GM23338 (cell line): ENCODE measurements around the gene NUF2. TPM values are rescaled to one million over a fixed set of nuclear protein-coding genes. Genes with fewer than 3 reads are reported as not detected.

Experiments used
- ATAC-seq: fragments of 200-7000 bp; cut with Tn5 transposase; 3 replicates; pipeline ENCODE4 v1.9.1; 2020
- DNase-seq: peaks from one replicate; pipeline ENCODE4 v3.0.0-alpha.2; 2015; ENCODE audit warnings: low spot score
- H2AFZ ChIP-seq: fragments of 200-600 bp; sonication (generic); 2 replicates; pipeline ENCODE4 v1.8.0; 2016; ENCODE audit warnings: antibody characterized with exemption, mild to moderate bottlenecking, moderate library complexity
- H3F3A ChIP-seq: fragments of 200-600 bp; sonication (generic); replicated peaks from 2 replicates; pipeline ENCODE4 v1.8.0; 2017; ENCODE audit warnings: antibody characterized with exemption, mixed run types, low read depth
- H3K27ac ChIP-seq: fragments of 200-600 bp; sonication (generic); 2 replicates; pipeline ENCODE4 v1.6.1; 2016; ENCODE audit warnings: low read depth
- H3K27me3 ChIP-seq: fragments of 200-600 bp; sonication (generic); 2 replicates; pipeline ENCODE4 v1.8.0; 2016; ENCODE audit warnings: mild to moderate bottlenecking, mixed run types, moderate library complexity; ENCODE audit not compliant: insufficient read depth
- H3K36me3 ChIP-seq: fragments of 200-600 bp; sonication (generic); 2 replicates; pipeline ENCODE4 v1.8.0; 2016; ENCODE audit warnings: mild to moderate bottlenecking; ENCODE audit not compliant: insufficient read depth
- H3K4me1 ChIP-seq: fragments of 200-600 bp; sonication (generic); 2 replicates; pipeline ENCODE4 v1.8.0; 2016; ENCODE audit warnings: mild to moderate bottlenecking, moderate library complexity; ENCODE audit not compliant: insufficient read depth
- H3K4me2 ChIP-seq: fragments of 200-600 bp; sonication (generic); 2 replicates; pipeline ENCODE4 v1.7.1; 2017; ENCODE audit warnings: mixed run types
- H3K4me3 ChIP-seq: fragments of 200-600 bp; sonication (generic); 2 replicates; pipeline ENCODE4 v1.6.1; 2016; ENCODE audit warnings: mixed run types
- H3K79me2 ChIP-seq: fragments of 200-600 bp; sonication (generic); replicated peaks from 2 replicates; pipeline ENCODE4 v1.8.0; 2017; ENCODE audit warnings: mild to moderate bottlenecking; ENCODE audit not compliant: insufficient read depth
- H3K9me2 ChIP-seq: fragments of 200-600 bp; sonication (generic); 2 replicates; pipeline ENCODE4 v1.8.0; 2017; ENCODE audit not compliant: insufficient read depth
- H4K20me1 ChIP-seq: fragments of 200-600 bp; sonication (generic); replicated peaks from 2 replicates; pipeline ENCODE4 v1.8.0; 2017; ENCODE audit warnings: mild to moderate bottlenecking; ENCODE audit not compliant: insufficient read depth
- H3K27ac Mint-ChIP-seq: 2 replicates; pipeline ENCODE4 v1.8.0; 2020; ENCODE audit warnings: inconsistent platforms, mild to moderate bottlenecking, moderate library complexity, mixed read lengths
- H3K27me3 Mint-ChIP-seq: 3 replicates; pipeline ENCODE4 v1.8.0; 2022; ENCODE audit warnings: low read depth, mild to moderate bottlenecking, moderate library complexity, mixed read lengths, inconsistent platforms; ENCODE audit not compliant: insufficient read depth, poor library complexity
- H3K36me3 Mint-ChIP-seq: 3 replicates; pipeline ENCODE4 v1.8.0; 2021; ENCODE audit warnings: low read depth, mild to moderate bottlenecking, inconsistent platforms, moderate library complexity, mixed read lengths
- H3K4me1 Mint-ChIP-seq: 3 replicates; pipeline ENCODE4 v1.8.0; 2020; ENCODE audit warnings: mild to moderate bottlenecking, inconsistent platforms, mixed read lengths
- H3K4me3 Mint-ChIP-seq: 3 replicates; pipeline ENCODE4 v1.8.0; 2021; ENCODE audit warnings: moderate library complexity, mild to moderate bottlenecking, inconsistent platforms, mixed read lengths
- H3K9me3 Mint-ChIP-seq: 3 replicates; pipeline ENCODE4 v1.8.0; 2020; ENCODE audit warnings: moderate library complexity, mild to moderate bottlenecking, inconsistent platforms, mixed read lengths
- CREB1 ChIP-seq: fragments of 250-450 bp; sonication (Bioruptor Pico); IDR thresholded peaks from 2 replicates; pipeline ENCODE4 v1.5.0; 2020; ENCODE audit warnings: low read depth, mild to moderate bottlenecking, moderate library complexity
- EZH2 ChIP-seq: fragments of 200-600 bp; sonication (generic); IDR thresholded peaks from one replicate; pipeline ENCODE4 v1.8.0; 2017; ENCODE audit warnings: antibody characterized with exemption, mild to moderate bottlenecking, low read depth; ENCODE audit not compliant: unreplicated experiment
- EZH2phosphoT487 ChIP-seq: fragments of 200-600 bp; sonication (generic); IDR thresholded peaks from one replicate; pipeline ENCODE4 v1.8.1; 2018; ENCODE audit warnings: antibody characterized with exemption; ENCODE audit not compliant: unreplicated experiment
- JUNB ChIP-seq: IDR thresholded peaks from one replicate; pipeline ENCODE4 v1.6.1; 2016; ENCODE audit warnings: antibody characterized with exemption; ENCODE audit not compliant: unreplicated experiment
- NANOG ChIP-seq: IDR thresholded peaks from 2 replicates; pipeline ENCODE4 v1.6.1; 2016; ENCODE audit warnings: antibody characterized with exemption, borderline replicate concordance
- REST ChIP-seq: IDR thresholded peaks from one replicate; pipeline ENCODE4 v1.6.1; 2018; ENCODE audit warnings: antibody characterized with exemption; ENCODE audit not compliant: unreplicated experiment
- STAT1 ChIP-seq: IDR thresholded peaks from one replicate; pipeline ENCODE4 v1.6.1; 2016; ENCODE audit warnings: antibody characterized with exemption; ENCODE audit not compliant: unreplicated experiment
- ZNF114 ChIP-seq: fragments of 250-450 bp; sonication (Bioruptor Pico); IDR thresholded peaks from 2 replicates; pipeline ENCODE4 v1.5.0; 2020; ENCODE audit warnings: mild to moderate bottlenecking, moderate library complexity
- ZNF331 ChIP-seq: fragments of 250-450 bp; sonication (Bioruptor Pico); IDR thresholded peaks from 2 replicates; pipeline ENCODE4 v1.5.0; 2020; ENCODE audit warnings: low read depth, mild to moderate bottlenecking, moderate library complexity
- polyA plus RNA-seq: library from polyadenylated mRNA; unstranded; fragments of >200 nt; fragmentation: Nextera tagmentation; extraction: Ambion mirVana; gene quantifications from 2 replicates; pipeline ENCODE4 v1.2.1, GENCODE V29; 2016
- total RNA-seq: library from RNA; depleted of rRNA; stranded (reverse); fragments of >200 nt; shearing (Covaris generic); gene quantifications from 2 replicates; pipeline ENCODE4 v1.2.3, GENCODE V29; 2014
- TF ChIP-seq, protein P1 (sequence below): IDR thresholded peaks from 2 replicates; pipeline ENCODE4 v1.6.1; 2016; ENCODE audit warnings: antibody characterized with exemption
- TF ChIP-seq, protein P2 (sequence below): fragments of 250-450 bp; sonication (Bioruptor Pico); IDR thresholded peaks from 2 replicates; pipeline ENCODE4 v1.5.0; 2020; ENCODE audit warnings: mild to moderate bottlenecking, moderate library complexity

Gene NUF2
- total and polyA plus RNA-seq, 2 experiments from 2014 or later: 21.7 to 51.4 TPM

DNA sequence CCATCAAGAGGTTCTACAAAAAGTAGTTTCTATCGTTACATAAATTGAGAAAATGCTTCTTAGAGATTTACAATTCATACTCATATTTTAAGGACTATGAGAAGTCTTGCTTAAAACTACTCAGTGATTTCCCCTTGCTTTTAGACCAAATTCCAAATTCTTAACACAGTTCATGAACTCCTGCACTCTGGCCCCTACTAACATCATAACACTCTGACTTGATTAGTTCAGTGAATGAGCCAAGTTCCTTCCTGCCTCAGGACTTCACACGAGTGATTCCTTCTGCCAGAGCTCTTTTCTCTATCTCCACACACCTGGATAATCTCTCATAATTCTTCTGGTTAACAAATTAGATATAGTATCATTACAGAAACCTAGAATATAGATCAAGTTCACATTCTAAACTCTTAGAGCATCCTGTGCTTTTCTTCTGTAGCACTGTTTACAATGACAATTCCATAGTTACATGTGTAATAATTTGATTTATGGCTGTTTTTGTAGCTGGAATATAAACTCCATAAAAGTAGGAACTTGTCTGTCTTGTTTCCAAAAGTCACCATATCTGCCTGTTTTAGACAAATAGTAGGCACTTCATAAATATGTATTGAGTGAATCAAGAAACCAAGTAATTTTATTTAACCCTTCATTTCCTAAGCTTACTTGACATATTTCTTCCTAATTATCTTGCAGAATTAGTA lies 59.9 kb downstream of the NUF2 start:
- Histone ChIP-seq H3K27ac (no peak overlapping the region), H3K36me3 (no peaks in the 10 kb centered on the region), H2AFZ (no peak overlapping the region), H3K9me2 (no peaks in the 10 kb centered on the region), H3K4me3 (no peak overlapping the region), H3K79me2 (no peaks in the 10 kb centered on the region), H3K4me1 (no peaks in the 10 kb centered on the region), H4K20me1 (no peaks in the 10 kb centered on the region), H3K4me2 (no peak overlapping the region), H3F3A (no peaks in the 10 kb centered on the region), H3K27me3 (no peaks in the 10 kb centered on the region)
- TF ChIP-seq NANOG (no peak), EZH2phosphoT487 (no peak), REST (no peak), STAT1 (no peak), ZNF331 (CRISPR knock-in tag) (no peak), ZNF114 (CRISPR knock-in tag) (no peak), JUNB (no peak)
- TF ChIP-seq, protein P1, sequence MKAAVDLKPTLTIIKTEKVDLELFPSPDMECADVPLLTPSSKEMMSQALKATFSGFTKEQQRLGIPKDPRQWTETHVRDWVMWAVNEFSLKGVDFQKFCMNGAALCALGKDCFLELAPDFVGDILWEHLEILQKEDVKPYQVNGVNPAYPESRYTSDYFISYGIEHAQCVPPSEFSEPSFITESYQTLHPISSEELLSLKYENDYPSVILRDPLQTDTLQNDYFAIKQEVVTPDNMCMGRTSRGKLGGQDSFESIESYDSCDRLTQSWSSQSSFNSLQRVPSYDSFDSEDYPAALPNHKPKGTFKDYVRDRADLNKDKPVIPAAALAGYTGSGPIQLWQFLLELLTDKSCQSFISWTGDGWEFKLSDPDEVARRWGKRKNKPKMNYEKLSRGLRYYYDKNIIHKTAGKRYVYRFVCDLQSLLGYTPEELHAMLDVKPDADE: no peak
- ATAC-seq: no peak
- DNase-seq: no peak
- H3K4me3 Mint-ChIP-seq: no peak overlapping the region
- no peak overlapping the region for H3K27ac Mint-ChIP-seq
- no peaks in the 10 kb centered on the region for H3K9me3 Mint-ChIP-seq
- H3K36me3 Mint-ChIP-seq: no peaks in the 10 kb centered on the region
- no peaks in the 10 kb centered on the region for H3K27me3 Mint-ChIP-seq
- H3K4me1 Mint-ChIP-seq: no peaks in the 10 kb centered on the region

GRCh38 chr1:163382395-163382794 lies 60.6 kb downstream of the NUF2 start:
- H3K9me3 Mint-ChIP-seq: no peaks in the 10 kb centered on the region
- H3K36me3 Mint-ChIP-seq: no peaks in the 10 kb centered on the region
- H3K27ac Mint-ChIP-seq: no peak overlapping the region
- Histone ChIP-seq H3K9me2 (no peaks in the 10 kb centered on the region), H3K4me1 (no peaks in the 10 kb centered on the region), H4K20me1 (no peaks in the 10 kb centered on the region), H2AFZ (no peak overlapping the region), H3K27ac (no peak overlapping the region), H3K36me3 (no peaks in the 10 kb centered on the region), H3K79me2 (no peaks in the 10 kb centered on the region), H3K4me3 (no peak overlapping the region), H3K4me2 (no peak overlapping the region), H3F3A (no peaks in the 10 kb centered on the region), H3K27me3 (no peaks in the 10 kb centered on the region)
- H3K4me1 Mint-ChIP-seq: no peaks in the 10 kb centered on the region
- no peak overlapping the region for H3K4me3 Mint-ChIP-seq
- ATAC-seq: no peak
- DNase-seq: no peak
- no peaks in the 10 kb centered on the region for H3K27me3 Mint-ChIP-seq
- no peak for TF ChIP-seq EZH2
- TF ChIP-seq, protein P2, sequence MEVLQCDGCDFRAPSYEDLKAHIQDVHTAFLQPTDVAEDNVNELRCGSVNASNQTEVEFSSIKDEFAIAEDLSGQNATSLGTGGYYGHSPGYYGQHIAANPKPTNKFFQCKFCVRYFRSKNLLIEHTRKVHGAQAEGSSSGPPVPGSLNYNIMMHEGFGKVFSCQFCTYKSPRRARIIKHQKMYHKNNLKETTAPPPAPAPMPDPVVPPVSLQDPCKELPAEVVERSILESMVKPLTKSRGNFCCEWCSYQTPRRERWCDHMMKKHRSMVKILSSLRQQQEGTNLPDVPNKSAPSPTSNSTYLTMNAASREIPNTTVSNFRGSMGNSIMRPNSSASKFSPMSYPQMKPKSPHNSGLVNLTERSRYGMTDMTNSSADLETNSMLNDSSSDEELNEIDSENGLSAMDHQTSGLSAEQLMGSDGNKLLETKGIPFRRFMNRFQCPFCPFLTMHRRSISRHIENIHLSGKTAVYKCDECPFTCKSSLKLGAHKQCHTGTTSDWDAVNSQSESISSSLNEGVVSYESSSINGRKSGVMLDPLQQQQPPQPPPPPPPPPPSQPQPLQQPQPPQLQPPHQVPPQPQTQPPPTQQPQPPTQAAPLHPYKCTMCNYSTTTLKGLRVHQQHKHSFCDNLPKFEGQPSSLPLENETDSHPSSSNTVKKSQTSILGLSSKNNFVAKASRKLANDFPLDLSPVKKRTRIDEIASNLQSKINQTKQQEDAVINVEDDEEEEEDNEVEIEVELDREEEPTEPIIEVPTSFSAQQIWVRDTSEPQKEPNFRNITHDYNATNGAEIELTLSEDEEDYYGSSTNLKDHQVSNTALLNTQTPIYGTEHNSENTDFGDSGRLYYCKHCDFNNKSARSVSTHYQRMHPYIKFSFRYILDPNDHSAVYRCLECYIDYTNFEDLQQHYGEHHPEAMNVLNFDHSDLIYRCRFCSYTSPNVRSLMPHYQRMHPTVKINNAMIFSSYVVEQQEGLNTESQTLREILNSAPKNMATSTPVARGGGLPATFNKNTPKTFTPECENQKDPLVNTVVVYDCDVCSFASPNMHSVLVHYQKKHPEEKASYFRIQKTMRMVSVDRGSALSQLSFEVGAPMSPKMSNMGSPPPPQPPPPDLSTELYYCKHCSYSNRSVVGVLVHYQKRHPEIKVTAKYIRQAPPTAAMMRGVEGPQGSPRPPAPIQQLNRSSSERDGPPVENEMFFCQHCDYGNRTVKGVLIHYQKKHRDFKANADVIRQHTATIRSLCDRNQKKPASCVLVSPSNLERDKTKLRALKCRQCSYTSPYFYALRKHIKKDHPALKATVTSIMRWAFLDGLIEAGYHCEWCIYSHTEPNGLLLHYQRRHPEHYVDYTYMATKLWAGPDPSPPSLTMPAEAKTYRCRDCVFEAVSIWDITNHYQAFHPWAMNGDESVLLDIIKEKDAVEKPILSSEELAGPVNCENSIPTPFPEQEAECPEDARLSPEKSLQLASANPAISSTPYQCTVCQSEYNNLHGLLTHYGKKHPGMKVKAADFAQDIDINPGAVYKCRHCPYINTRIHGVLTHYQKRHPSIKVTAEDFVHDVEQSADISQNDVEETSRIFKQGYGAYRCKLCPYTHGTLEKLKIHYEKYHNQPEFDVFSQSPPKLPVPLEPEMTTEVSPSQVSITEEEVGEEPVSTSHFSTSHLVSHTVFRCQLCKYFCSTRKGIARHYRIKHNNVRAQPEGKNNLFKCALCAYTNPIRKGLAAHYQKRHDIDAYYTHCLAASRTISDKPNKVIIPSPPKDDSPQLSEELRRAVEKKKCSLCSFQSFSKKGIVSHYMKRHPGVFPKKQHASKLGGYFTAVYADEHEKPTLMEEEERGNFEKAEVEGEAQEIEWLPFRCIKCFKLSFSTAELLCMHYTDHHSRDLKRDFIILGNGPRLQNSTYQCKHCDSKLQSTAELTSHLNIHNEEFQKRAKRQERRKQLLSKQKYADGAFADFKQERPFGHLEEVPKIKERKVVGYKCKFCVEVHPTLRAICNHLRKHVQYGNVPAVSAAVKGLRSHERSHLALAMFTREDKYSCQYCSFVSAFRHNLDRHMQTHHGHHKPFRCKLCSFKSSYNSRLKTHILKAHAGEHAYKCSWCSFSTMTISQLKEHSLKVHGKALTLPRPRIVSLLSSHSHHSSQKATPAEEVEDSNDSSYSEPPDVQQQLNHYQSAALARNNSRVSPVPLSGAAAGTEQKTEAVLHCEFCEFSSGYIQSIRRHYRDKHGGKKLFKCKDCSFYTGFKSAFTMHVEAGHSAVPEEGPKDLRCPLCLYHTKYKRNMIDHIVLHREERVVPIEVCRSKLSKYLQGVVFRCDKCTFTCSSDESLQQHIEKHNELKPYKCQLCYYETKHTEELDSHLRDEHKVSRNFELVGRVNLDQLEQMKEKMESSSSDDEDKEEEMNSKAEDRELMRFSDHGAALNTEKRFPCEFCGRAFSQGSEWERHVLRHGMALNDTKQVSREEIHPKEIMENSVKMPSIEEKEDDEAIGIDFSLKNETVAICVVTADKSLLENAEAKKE: no peak
- TF ChIP-seq ZNF114 (CRISPR knock-in tag): no peak
- no peak for TF ChIP-seq EZH2phosphoT487
- TF ChIP-seq ZNF331 (CRISPR knock-in tag): no peak
- TF ChIP-seq CREB1: no peak
